ENCODE results near the gene COMMD1.

DNA sequence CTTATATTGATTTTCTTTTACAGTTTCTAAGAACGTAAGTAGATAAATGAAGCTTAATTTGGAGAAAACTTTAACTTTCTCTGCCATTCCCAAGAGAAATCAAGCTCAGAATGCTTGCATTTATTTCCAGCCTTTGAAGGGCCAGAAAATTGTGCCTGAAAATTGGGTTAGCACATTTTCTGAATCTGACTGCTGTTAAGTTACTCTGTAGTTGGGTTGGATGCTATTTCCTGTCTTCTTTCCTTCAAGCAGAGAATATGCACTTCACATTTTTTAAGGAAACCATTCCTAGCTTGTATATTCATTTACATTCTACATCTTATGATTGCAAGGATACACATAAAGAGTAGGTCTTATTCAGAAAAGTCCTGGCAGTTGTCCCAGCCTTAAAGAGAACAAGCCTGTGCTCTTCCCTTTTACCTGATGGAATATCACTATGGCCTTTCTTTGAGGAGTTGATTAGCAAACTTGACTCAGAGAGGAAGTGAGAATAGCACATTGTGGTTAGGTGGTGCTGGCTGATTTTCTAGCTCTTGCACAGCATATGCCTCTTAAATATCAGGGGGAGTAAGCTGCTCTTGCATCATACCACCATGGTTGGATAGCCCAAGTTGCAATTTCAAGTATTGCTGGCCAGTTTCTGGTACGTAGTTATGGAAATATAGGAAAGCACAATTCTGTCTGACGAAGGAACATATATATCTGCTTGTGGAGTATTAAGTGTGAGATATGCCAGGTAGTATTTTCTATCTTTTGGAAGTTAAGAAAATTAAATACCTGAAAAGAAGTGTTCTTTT, 133.7 kb downstream of the COMMD1 start:
- TF ChIP-seq, protein P1, sequence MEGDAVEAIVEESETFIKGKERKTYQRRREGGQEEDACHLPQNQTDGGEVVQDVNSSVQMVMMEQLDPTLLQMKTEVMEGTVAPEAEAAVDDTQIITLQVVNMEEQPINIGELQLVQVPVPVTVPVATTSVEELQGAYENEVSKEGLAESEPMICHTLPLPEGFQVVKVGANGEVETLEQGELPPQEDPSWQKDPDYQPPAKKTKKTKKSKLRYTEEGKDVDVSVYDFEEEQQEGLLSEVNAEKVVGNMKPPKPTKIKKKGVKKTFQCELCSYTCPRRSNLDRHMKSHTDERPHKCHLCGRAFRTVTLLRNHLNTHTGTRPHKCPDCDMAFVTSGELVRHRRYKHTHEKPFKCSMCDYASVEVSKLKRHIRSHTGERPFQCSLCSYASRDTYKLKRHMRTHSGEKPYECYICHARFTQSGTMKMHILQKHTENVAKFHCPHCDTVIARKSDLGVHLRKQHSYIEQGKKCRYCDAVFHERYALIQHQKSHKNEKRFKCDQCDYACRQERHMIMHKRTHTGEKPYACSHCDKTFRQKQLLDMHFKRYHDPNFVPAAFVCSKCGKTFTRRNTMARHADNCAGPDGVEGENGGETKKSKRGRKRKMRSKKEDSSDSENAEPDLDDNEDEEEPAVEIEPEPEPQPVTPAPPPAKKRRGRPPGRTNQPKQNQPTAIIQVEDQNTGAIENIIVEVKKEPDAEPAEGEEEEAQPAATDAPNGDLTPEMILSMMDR (IDR thresholded peaks at IDR 0.05), result no peak
- no peak for TF ChIP-seq POLR2A (IDR thresholded peaks at IDR 0.05)
